PC-9 (cell line): ENCODE measurements around the gene SYNGR1. TPM values are rescaled to one million over a fixed set of nuclear protein-coding genes. Genes with fewer than 3 reads are reported as not detected.

Experiments
- BruUV-seq: library from RNA; stranded (reverse); fragments of 400-500 nt; replicated peaks from 2 replicates; lab custom pipeline; 2021; lab: Mats Ljungman, UMichigan
- CTCF ChIA-PET: fragments of 300-600 bp; sonication (Branson Sonifier 250); formaldehyde crosslinking; loops from one replicate; lab custom pipeline; 2022; ENCODE audit warnings: antibody characterized with exemption; lab: Charles Lee
- POLR2A ChIA-PET: fragments of 300-600 bp; sonication (Branson Sonifier 250); formaldehyde crosslinking; loops from one replicate; lab custom pipeline; 2022; ENCODE audit warnings: antibody characterized with exemption; ENCODE audit not compliant: unreplicated experiment; lab: Charles Lee
- DNase-seq, 2 experiments: peaks; one replicate each; pipeline versions ENCODE4 v3.0.0 to v3.0.0-alpha.2; 2015 to 2022; ENCODE audit warnings: mixed read lengths in 1 of 2
- H2AFZ ChIP-seq: fragments of 200-600 bp; sonication (generic); 2 replicates; pipeline ENCODE4 v1.8.1; 2017; ENCODE audit warnings: antibody characterized with exemption
- H3F3A ChIP-seq: fragments of 200-600 bp; sonication (generic); 2 replicates; pipeline ENCODE4 v1.8.1; 2017; ENCODE audit warnings: antibody characterized with exemption, mild to moderate bottlenecking, low read depth; ENCODE audit not compliant: insufficient read depth
- H3K27ac ChIP-seq: fragments of 200-600 bp; sonication (generic); 2 replicates; pipeline ENCODE4 v1.6.1; 2016; ENCODE audit warnings: mixed run types
- H3K27me3 ChIP-seq: fragments of 200-600 bp; sonication (generic); 2 replicates; pipeline ENCODE4 v1.6.1; 2016; ENCODE audit warnings: low read depth, mixed run types; ENCODE audit not compliant: insufficient read depth
- H3K36me3 ChIP-seq: fragments of 200-600 bp; sonication (generic); 2 replicates; pipeline ENCODE4 v1.6.1; 2016; ENCODE audit warnings: low read depth, mixed run types
- H3K4me1 ChIP-seq: fragments of 200-600 bp; sonication (generic); replicated peaks from 2 replicates; pipeline ENCODE4 v1.6.1; 2016; ENCODE audit warnings: mixed run types; ENCODE audit not compliant: insufficient read depth
- H3K4me2 ChIP-seq: fragments of 200-600 bp; sonication (generic); 2 replicates; pipeline ENCODE4 v1.6.1; 2017; ENCODE audit warnings: mixed run types
- H3K4me3 ChIP-seq: fragments of 200-600 bp; sonication (generic); 2 replicates; pipeline ENCODE4 v1.6.1; 2016; ENCODE audit warnings: mixed run types
- H3K79me2 ChIP-seq: fragments of 200-600 bp; sonication (generic); 2 replicates; pipeline ENCODE4 v1.6.1; 2017; ENCODE audit warnings: low read depth, mixed run types
- H3K9me2 ChIP-seq: fragments of 200-600 bp; sonication (generic); 2 replicates; pipeline ENCODE4 v1.8.1; 2017; ENCODE audit warnings: mild to moderate bottlenecking; ENCODE audit not compliant: insufficient read depth
- H3K9me3 ChIP-seq: fragments of 200-600 bp; sonication (generic); 2 replicates; pipeline ENCODE4 v1.8.1; 2016; ENCODE audit warnings: low read depth; ENCODE audit not compliant: insufficient read depth
- H4K20me1 ChIP-seq: fragments of 200-600 bp; sonication (generic); 2 replicates; pipeline ENCODE4 v1.8.1; 2017; ENCODE audit not compliant: insufficient read depth
- CTCF ChIP-seq: fragments of 200-600 bp; sonication (generic); conservative IDR thresholded peaks from 2 replicates; pipeline ENCODE4 v1.6.1; 2017; ENCODE audit warnings: mixed run types, antibody characterized with exemption, mild to moderate bottlenecking, moderate library complexity
- EZH2 ChIP-seq: fragments of 200-600 bp; sonication (generic); IDR thresholded peaks from 2 replicates; pipeline ENCODE4 v1.8.0; 2017; ENCODE audit warnings: antibody characterized with exemption, low read depth
- intact Hi-C: fragments of 100-400 bp; cut with micrococcal nuclease; formaldehyde crosslinking; loops from one replicate; pipeline ENCODE4 v1.10.0; 2022; ENCODE audit not compliant: unreplicated experiment
- total RNA-seq: library from RNA; stranded (reverse); gene quantifications from 2 replicates; pipeline ENCODE4 v1.2.3, GENCODE V29; 2021

The SYNGR1 gene
- total RNA-seq, 1 experiment from 2014 or later, result 12.0 TPM

- CTCF ChIA-PET, result interaction anchor here (0.7 to 1.4 kb wide), 5 partner anchors 69 to 219 kb away, joined by 3 to 8 read pairs (median 5); partner anchors contain the start of gene MIEF1
- intact Hi-C loops, result loop anchor here (1.0 kb wide), 1 partner anchor 69 kb away; no protein-coding TSS in a partner anchor
These were observed 39.7 kb upstream of the SYNGR1 start for GRCh38 chr22:39309881-39310714.

GRCh38 chr22:39311592-39312400, 38.0 kb upstream of the SYNGR1 start:
- Histone ChIP-seq H3K4me3 (no peak overlapping the region), H3K79me2 (peaks cover 37% of the 10 kb centered on the region), H2AFZ (no peak overlapping the region), H3K36me3 (peaks cover 48% of the 10 kb centered on the region), H4K20me1 (peaks cover 54% of the 10 kb centered on the region), H3F3A (peaks cover 94% of the 10 kb centered on the region), H3K27ac (peak overlapping the region; percentile 24), H3K9me2 (no peaks in the 10 kb centered on the region), H3K4me2 (no peak overlapping the region), H3K4me1 (peaks cover 65% of the 10 kb centered on the region), H3K9me3 (no peaks in the 10 kb centered on the region), H3K27me3 (no peaks in the 10 kb centered on the region)
- POLR2A ChIA-PET, result interaction anchor here (0.6 to 1.0 kb wide), 10 partner anchors 9 to 1198 kb away, joined by 3 to 16 read pairs (median 5); no protein-coding TSS in a partner anchor
- CTCF ChIA-PET, result interaction anchor here (0.5 to 1.4 kb wide), 17 partner anchors 14 to 557 kb away, joined by 3 to 8 read pairs (median 4); partner anchors contain the start of gene MIEF1
- no TSS peak for BruUV-seq
- DNase-seq, result peak in 1 of 2 experiments; percentile 52
- TF ChIP-seq EZH2 (no peak), CTCF (no peak)
- intact Hi-C loops, result loop anchor here (1.0 kb wide), 3 partner anchors 28 to 140 kb away; no protein-coding TSS in a partner anchor

More at GRCh38 chr22:39309881-39310714, 39.7 kb upstream of the SYNGR1 start:
- H3K27me3 ChIP-seq, result no peaks in the 10 kb centered on the region
- H3K4me3 ChIP-seq, result no peak overlapping the region
- H4K20me1 ChIP-seq, result peaks cover 38% of the 10 kb centered on the region
- TF ChIP-seq CTCF (no peak), EZH2 (no peak)
- no peaks in the 10 kb centered on the region for H3K9me3 ChIP-seq
- H3K36me3 ChIP-seq, result peaks cover 34% of the 10 kb centered on the region
- H3F3A ChIP-seq, result peaks cover 87% of the 10 kb centered on the region
- H3K79me2 ChIP-seq, result peaks cover 20% of the 10 kb centered on the region
- H2AFZ ChIP-seq, result no peak overlapping the region
- H3K9me2 ChIP-seq, result no peaks in the 10 kb centered on the region
- no TSS peak for BruUV-seq
- POLR2A ChIA-PET, result interaction anchor here (0.6 to 1.0 kb wide), 3 partner anchors 139 to 143 kb away, joined by 3 to 4 read pairs (median 4); no protein-coding TSS in a partner anchor
- H3K4me1 ChIP-seq, result peaks cover 52% of the 10 kb centered on the region
- peak overlapping the region; percentile 85 for H3K27ac ChIP-seq
- peak; percentile 24 to 54 for DNase-seq
- H3K4me2 ChIP-seq, result peak overlapping the region; percentile 74

- Histone ChIP-seq H3K4me3 (no peak overlapping the region), H3F3A (peaks cover 98% of the 10 kb centered on the region), H3K4me2 (no peak overlapping the region), H3K9me3 (no peaks in the 10 kb centered on the region), H3K27ac (no peak overlapping the region), H3K79me2 (peaks cover 43% of the 10 kb centered on the region), H3K36me3 (peaks cover 54% of the 10 kb centered on the region), H3K4me1 (peaks cover 69% of the 10 kb centered on the region), H3K27me3 (no peaks in the 10 kb centered on the region), H2AFZ (no peak overlapping the region), H3K9me2 (no peaks in the 10 kb centered on the region), H4K20me1 (peaks cover 60% of the 10 kb centered on the region)
- DNase-seq, result no peak
- intact Hi-C loops, result no loop called here
- ChIA-PET CTCF (interaction anchor here (0.5 to 1.2 kb wide), 3 partner anchors 73 to 309 kb away, joined by 3 read pairs; no protein-coding TSS in a partner anchor), POLR2A (interaction anchor here (0.9 to 1.0 kb wide), 2 partner anchors 29 to 142 kb away, joined by 3 to 7 read pairs; no protein-coding TSS in a partner anchor)
- TF ChIP-seq CTCF, result no peak
- TF ChIP-seq EZH2, result no peak
- no TSS peak for BruUV-seq
These were observed 37.4 kb upstream of the SYNGR1 start for GRCh38 chr22:39312410-39312809.
